Right kidney (tissue), 1 donor: Measurements from ENCODE around the gene NRXN3.
"Not testable (repeated sequence)": the region's sequence is repeated elsewhere in the genome, so short reads cannot be mapped to it uniquely, and the experiment has no call there.

Experiments used
- DNase-seq: peaks from one replicate; pipeline ENCODE4 v3.0.0-alpha.2; 2016

Gene NRXN3

DNA sequence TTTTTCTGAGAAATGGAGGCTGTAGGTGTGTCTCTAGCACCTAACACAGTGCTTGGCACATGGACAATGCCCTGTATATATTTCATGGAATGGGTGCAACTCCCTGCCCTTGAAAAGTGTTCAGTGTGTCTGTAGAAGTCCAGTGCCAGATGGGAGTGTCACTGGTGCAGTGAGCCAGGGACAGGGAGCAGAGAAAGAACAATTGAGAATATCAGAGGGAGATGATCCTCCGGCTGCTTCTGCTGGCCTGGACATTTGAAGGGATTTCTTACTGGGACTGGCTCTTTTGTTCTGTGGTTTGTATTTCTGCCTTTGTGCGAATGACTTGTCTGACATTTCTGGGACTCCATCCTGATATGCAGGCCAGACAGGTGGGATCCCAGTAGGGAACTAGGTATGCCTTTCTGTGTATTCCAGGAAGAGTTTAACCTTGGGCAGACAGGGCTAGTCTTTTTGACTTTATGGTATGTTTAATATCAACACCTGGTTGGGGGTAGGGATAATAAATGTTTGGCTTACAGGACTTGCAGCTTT is 328.0 kb downstream of the NRXN3 start:
- no peak for DNase-seq

DNA sequence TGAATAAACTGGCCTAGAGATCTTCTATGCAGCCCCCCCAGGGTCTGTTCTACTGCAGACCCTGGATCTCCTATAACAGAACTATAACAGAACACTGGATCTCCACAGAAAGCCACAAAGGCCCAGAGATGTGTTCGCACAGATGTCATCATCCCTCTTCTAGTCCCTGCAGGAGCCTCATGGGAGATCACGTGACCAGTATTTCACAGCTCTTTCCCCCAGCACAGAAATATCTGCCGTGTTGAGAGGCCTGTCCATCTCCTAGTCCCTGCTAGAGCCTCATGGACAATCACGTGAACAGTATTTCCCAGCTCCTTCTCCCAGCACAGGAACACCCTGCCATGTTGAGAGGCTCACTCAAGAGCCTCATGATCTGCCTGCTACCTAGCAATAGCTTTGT is 331.7 kb downstream of the NRXN3 start:
- DNase-seq: no peak

DNA sequence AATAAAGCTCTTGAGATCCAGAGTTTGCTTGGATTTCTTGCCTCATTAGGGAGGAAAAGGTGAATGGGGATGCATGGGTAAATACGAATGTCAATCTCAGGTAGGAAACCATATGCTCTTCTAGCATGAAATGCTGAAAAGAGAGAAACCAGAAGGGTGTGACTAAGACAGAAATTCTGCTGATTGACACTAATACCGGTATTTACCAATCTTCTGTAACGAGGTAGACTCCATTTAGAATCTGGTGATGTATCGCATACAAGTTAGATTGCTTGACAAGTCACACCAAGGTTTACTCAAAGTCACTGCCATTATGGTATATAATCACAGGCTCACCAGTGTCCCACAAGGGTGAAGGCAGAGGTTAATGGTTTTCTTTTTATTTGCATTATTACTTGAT is 337.9 kb downstream of the NRXN3 start:
- no peak for DNase-seq

DNA sequence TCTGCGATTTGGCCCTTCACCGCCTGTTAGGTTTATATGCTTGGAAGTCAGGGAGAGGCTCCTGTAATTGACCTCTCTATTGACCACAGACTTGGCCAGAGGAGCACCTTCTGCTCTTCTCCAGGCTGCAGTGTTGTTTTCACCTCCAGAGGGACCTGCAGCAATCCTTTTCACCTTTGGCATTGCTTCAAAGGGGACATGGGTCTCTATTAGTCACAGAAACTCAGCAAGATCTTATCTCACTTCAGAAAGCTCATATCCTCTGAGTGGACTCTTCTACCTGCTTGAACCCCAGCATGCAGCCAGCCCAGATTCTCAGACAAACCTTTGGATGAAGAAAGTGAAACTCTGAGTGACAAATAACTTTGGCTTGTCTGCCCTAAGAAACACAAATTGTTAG is 339.3 kb downstream of the NRXN3 start:
- no peak for DNase-seq

DNA sequence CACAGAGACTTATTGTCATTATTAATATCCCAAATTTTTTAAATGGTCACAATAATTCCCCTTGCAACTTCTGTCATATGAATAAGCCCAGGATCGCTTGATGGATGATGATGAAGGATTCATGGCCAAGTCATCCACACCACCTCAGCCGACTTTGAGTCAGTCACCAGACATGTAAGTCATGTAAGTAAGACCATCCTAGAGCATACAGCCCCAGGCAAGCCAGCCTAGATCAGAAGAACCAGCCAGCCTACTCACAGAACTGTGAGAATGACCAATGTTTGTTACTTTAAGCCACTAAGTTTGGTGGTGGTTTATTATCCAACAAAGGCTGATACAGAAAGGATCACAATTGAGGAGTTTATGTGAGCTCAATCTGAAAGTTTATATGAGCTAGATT is 341.8 kb downstream of the NRXN3 start:
- no peak for DNase-seq

DNA sequence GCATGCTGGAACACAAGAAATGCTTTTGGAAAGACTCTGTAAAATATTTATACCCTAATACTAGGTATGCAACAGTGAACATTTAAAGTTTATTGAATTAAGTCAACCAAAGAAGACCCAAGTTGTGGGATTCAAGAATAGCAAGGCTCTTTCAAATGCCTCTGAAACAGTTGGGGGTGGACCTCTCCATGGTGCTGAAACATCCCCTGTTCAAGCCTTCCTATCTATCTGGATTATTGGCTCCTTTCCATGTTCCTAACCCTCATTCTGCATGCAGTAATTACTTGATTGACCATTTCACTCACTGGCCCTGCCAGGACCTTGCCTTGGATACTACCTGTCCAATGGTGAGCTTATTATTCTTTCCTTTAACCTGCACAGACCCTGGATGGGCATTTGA is 349.7 kb downstream of the NRXN3 start:
- DNase-seq: peak; percentile 5

DNA sequence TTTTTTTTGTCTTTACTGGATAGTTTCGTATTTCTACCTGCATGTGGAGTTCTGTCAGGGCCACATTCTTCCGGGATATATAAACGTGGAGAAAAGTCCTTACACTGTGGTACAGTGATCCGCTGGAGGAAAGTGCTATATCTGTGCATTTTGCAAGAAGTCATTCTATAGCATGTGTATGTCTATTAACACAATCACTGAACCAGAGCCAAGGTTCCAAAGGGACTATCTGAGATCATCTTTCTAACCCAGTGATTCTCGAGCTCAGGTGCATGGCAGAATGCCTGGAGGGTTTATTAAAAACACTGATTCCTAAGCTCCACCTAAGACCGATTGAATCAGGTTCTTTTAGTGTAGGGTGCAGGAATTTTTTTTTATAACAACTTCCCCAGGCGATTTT is 354.0 kb downstream of the NRXN3 start:
- DNase-seq: no peak

DNA sequence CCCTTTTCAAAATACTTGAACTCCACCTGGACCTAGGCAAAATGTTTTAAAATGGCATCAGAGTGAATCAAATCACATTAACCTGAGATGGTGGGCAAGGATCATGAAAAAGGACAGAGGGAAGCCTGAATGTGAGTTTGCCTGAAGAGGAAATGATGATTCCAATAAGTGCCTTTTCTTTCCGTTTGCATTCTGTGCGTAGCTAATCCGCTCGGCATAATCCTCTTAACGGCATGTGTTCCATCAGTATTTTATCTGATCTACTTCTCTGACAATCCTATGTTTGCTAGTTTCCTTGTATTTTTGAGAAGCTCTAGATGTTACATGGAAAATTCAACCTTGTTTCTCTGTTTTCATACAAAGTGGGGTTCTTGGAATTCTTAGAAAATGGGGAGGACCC is 354.6 kb downstream of the NRXN3 start:
- no peak for DNase-seq

DNA sequence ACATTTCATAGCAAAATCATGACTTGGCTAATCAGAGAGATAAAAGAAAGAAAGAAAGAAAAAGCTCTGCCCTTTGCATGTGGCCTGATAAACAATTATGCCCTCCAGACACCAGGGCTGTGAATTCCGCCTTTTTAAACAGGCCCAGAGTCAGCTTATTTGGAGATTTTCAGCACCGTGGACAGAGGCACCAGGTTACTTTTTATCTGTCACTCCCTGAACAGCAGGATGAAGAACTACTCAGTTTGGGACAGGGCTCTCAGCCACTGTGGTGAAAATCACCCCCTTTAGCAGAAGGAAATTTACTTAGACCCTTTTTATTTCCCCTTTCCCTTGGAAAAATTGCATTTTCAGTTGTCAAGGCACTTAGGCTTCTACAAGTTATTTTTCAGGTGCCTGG is 359.9 kb downstream of the NRXN3 start:
- peak; percentile 1 for DNase-seq

DNA sequence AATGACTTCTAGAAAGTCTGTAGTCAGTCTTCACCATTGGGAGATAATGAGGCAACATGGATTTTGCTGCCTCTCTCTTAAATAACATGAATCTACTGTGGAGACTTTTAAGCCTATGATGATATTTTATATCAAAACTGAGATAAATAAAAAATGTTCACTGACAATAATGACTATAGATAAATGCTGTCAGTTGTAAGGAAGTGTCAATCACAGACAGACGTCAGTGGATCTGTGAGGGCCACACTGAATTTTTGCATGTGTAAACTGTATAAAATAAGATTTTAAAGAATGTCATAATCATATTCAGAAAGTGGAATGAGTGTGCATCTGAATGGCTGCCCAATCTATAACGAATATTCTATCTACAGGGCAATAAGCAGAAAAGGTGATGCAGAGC is 364.0 kb downstream of the NRXN3 start:
- DNase-seq: no peak

DNA sequence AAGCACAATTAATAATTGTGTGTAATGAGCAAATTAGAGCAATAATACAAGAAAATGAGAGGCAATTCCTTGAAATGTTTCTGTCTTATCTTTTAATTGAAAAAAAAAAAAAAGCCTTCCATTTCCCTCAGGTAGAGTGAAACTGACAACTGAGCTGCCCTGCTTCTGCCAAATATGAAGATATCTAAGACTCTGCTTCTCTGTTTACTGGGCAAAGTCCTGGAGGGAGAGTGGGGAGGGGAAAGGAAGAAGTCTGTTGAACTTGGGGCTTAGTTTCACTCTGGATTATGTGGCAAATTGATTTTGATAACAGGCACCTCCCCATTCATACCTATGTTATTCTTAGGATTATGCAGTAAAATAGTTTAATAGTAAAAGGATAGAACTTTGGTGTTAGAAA is 364.9 kb downstream of the NRXN3 start:
- no peak for DNase-seq

DNA sequence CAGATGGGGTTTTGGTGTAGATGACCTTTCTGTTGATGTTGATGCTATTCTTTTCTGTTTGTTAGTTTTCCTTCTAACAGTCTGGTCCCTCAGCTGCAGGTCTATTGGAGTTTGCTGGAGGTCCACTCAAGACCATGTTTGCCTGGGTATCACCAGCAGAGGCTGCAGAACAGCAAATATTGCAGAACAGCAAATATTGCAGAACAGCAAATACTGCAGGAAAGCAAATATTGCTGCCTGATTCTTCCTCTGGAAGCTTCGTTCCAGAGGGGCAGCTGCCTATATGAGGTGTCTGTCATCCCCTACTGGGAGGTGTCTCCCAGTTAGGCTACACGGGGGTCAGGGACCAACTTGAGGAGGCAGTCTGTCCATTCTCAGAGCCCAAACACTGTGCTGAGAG is 371.6 kb downstream of the NRXN3 start:
- DNase-seq: not testable (repeated sequence)

DNA sequence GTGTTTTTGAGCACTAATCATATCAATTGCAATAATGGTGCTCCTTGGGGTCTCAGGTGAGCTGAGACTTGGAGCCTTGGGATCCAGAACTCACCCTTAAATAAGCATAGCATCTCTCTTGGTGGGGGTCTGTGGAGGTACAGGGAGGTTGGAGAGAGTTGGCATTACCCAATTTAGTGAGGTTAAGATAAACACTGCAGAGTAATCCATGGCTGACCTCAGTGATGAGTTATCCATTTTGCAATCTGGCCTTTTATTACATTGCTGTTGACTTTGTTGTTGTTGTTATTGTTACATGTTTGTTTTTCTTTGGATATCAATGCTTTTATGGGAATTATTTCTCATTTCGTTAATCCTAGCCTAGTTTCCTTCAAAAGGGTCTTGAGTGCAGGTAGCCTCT is 373.3 kb downstream of the NRXN3 start:
- no peak for DNase-seq

DNA sequence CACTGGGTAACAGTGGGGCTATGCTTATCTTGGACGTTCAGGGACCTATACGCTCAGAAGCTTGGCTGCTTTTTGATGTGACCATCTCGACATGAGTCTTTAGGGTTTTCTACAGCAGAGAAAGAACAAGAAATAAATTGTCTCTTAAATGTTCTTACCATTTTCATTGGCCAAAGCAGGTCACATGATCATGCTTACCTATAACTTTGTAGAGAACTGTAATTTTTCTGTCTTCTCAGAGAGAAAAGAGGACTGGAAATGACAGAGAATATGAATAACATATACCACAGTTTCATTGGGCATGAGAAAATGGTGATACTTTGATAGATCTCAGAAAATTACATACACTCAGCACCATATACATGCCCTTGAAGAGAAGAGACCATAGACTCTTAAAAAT is 390.9 kb downstream of the NRXN3 start:
- DNase-seq: no peak

DNA sequence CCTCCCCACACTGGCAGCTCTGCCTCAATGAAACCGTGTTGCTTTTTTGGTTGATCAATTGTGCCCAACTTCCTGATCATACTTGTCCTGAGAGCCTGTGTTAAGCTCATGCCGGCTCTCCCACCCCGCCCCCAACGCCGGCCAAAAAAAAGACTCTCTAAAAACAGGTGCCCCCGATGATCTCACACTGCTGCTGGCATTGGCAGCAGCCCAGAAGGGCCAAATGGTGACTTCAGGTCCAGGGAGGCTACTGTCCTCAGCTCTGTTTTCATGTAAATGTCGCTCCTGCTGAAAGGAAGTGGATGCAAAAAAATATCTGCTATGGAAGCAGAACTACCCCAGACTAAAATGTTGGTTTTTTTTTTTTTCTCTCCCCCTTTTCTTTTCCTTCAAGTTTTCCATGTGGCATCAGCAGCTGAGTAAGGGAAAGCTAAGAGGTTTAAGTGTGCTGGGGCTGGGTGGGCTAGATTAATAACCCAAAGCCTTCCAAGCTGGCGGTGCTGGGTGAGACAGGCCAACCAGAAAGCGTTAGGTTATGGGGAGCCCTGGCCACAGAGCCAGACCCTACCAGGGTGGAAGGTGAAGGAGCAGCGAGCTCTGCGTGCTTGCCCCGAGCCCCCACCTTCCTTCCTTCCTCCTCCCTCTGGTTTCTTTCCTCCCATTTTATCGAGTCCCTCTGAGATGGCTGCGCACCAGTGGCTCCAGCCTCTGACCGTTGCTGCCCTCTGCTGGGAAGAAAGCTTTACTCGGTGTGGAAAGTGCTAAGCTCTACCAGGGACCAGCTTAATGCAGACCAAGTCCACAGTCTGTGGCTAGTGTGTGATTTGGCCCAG is 396.1 kb downstream of the NRXN3 start:
- DNase-seq: peak; percentile 66

DNA sequence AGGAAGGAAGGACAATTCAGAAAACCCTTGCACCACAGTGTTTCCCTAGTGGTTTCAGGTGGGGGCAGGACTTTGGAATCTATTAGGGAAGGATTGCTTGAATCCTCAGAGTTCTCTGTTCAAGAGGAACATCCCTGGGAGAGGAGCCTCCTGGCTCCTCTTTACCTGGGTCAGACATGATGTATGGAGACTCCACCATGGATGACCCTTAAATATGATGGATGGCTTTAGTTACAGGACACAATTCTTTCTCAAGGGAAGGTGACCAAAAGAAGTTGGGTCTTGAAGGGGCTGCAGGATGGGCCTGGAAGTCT is 396.6 kb downstream of the NRXN3 start:
- no peak for DNase-seq

DNA sequence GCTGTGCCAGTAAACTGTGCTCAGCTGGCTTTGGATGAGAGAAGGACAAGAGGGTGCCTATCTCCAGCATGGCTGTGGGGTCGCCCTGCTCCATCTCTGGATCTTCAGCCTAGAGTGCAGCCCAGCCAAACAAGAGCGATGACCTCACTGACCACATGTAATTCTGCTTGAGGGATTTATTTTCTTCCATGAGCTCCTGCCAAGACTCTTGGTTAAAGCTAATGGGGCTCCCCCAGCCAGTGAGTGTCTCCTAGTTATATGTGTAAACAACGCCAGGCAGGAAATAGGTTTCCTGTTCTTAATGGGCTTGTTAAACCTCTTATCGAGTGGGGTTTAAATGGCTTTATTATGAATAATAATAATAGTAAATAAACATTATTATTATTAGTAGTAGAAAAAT is 397.2 kb downstream of the NRXN3 start:
- peak; percentile 2 for DNase-seq

DNA sequence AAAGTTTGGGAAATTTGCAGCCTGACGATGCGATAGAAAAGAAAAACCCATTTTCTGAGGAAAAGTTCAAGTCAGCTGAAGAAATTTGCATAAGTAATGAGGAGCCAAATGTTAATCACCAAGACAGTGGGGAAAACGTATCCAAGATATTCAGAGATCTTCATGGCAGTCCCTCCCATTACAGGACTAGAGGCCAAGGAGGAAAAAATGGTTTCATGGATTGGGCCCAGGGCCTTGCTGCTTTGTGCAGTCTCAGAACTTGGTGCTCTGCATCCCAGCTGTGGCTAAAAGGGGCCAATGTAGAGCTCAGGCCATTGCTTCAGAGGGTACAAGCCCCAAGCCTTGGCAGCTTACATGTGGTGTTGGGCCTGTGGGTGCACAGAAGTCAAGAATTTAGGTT is 403.6 kb downstream of the NRXN3 start:
- DNase-seq: not testable (repeated sequence)

DNA sequence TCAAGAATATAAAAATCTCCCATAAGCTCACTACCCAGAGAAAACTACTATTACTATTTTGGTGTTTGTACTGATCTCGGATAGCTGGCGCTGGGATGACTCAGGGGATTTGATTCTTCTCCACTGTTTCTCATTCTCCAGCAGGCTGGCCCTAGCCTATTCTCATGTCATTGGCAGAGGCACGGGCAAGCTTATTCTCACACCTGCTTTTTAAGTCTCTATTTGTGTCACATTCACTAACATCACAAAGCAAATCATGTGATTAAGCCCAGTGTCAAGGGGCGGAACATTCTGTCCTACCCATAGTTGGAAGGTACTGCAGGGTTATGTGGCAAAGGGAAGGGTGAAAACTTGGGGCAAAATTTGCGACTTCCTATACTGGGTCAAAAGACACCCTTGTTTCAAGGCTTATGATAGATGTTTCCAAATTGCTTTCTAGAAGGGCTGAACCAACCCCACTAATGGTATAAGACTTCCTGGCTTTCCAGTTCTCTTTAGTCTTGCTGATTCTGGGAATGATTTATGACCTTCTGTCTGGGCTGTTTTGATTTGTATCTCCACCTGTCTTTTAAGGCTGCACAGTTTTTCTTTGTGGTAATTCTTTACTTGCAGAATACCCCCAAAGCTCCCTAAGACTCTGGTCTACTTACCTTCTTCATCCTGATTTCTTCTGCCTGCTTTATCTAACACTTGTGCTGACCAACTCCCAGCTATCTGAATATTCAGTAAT is 406.4 kb downstream of the NRXN3 start:
- no peak for DNase-seq

DNA sequence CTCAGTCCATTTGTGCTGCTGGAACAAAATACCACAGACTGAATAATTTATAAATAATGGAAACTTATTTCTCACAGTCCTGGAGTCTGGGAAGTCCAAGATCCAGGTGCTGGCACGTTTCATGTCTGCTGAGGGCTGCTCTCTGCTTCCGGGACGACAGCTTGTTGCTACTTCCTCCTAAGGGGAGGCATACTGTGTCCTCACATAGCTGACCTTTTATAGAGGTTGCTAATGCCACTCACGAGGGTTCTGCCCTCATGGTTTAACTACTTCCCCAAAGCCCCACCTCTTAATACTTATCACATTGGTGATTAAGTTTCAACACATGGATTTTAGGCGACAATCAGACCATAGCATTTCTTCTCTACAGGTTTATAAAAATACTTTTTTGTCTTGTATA is 411.1 kb downstream of the NRXN3 start:
- DNase-seq: no peak

DNA sequence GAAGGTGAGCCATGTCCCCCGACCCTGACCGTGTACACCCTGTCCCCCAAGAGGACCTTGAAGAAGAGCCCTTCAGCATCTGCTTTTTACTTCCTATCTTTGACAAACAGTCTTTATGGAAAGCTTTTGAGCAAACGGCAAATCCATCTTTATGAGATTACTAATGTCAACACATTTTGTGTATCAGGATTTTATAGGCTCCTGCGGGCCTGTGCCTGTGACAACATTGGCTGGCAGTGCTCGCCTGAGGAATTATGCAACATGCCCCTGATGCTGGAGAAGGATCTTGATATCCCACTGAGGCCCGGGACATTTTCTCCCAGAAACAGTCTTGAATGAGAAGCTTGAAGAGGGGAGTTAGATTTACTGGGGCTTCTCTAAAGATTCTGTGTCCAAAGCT is 416.5 kb downstream of the NRXN3 start:
- DNase-seq: no peak

DNA sequence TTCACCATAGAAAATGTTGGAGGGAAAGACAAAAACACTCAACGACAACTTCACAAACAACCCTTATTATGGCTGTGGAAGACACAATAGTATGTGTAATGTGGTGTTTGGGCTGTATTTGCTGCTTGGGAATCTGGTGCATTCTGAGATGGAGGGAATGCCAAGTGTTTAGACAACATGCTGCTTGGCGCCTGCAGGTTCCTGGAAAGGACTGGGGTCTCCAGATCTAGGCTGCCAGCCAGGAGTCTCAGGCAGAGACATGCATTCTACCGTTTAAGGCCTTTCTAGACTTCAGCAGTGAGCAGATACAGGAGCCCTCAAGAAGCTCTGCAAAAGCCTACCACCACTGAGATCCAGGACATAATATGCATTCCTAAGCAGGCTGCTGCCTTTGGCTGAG is 418.7 kb downstream of the NRXN3 start:
- no peak for DNase-seq

DNA sequence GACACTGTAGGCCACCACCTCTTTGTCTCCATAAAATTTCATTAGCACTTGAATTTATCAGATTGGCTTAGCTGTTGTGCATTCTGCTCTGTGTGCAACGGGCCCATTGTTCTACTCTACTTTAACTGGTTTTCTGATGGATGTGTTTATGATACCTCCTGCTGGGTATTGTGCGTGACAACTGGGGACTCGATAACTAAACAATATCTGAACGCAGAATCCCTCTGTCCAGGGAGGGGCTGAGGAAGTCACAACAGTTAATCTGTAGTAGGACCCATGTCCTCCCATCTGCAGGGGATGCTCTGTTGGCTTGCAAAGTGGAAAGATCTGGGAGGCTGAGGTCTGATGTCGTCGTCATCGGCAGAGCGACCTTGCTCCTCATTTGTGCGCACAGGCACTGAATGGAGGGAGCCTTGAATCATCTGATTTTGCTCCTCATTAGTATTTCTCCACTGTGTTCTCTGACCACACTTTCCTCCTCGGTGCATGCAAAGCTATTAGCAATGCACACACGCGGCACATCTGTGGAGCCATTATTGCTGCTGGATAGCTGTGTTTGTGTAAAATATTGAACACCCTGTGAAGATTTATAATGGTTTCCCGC is 422.5 kb downstream of the NRXN3 start:
- no peak for DNase-seq

DNA sequence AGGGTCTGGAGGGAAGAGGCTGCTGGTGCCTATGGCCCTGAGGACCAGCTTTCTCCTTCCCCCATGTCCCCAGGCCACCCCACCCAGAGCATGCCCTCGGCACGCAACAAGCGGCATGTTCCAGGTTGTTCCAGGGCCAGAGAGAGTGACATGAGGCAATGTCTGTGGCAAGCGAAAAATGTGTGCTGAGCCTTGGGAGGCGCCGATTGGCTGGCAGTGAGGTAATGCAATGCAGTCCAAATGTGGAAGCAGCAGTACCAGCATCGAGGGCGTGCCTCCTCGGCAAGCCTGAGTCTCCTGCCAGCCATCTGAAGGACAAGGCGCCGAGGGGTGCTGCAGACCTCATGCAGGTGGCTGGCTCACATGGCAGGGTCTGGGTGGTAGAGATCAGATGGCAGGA is 423.8 kb downstream of the NRXN3 start:
- DNase-seq: no peak
